Spinal cord (tissue), 10 donors: ENCODE measurements around the gene CYSRT1. TPM values are rescaled to one million over a fixed set of nuclear protein-coding genes. Genes with fewer than 3 reads are reported as not detected.

Experiments used
- DNase-seq, 6 donors: peaks; one replicate each; pipeline versions ENCODE4 v3.0.0 to v3.0.0-alpha.2; 2013 to 2015; ENCODE audit warnings: low spot score in 6 of 6, low read depth in 4 of 6
- H3K27ac ChIP-seq: one replicate; pipeline ENCODE4 v1.5.1; 2013; ENCODE audit warnings: low read depth, low read length, control low read depth
- H3K27me3 ChIP-seq: one replicate; pipeline ENCODE4 v1.6.1; 2013; ENCODE audit warnings: low read length; ENCODE audit not compliant: control insufficient read depth, insufficient read depth
- H3K36me3 ChIP-seq: one replicate; pipeline ENCODE4 v1.6.1; 2013; ENCODE audit warnings: low read length; ENCODE audit not compliant: control insufficient read depth, insufficient read depth
- H3K4me1 ChIP-seq: one replicate; pipeline ENCODE4 v1.6.1; 2013; ENCODE audit warnings: low read length; ENCODE audit not compliant: control insufficient read depth, insufficient read depth
- H3K4me3 ChIP-seq: one replicate; pipeline ENCODE4 v1.5.1; 2013; ENCODE audit warnings: low read depth, low read length, control low read depth
- H3K9me3 ChIP-seq: one replicate; pipeline ENCODE4 v1.6.1; 2013; ENCODE audit warnings: low read length; ENCODE audit not compliant: control insufficient read depth, insufficient read depth
- WGBS: methylation state at CpG from one replicate; pipeline ENCODE4 v1.1.5; 2013; ENCODE audit warnings: missing lambda C conversion rate; ENCODE audit not compliant: insufficient coverage; 5-methylcytosine and 5-hydroxymethylcytosine counted together
- polyA plus RNA-seq, 2 donors: library from polyadenylated mRNA; unstranded; fragments of 120-200 nt; gene quantifications; one replicate each; pipeline ENCODE4 v1.2.1, GENCODE V29; 2013; ENCODE audit not compliant: insufficient read length in 2 of 2
- total RNA-seq, 2 donors: library from RNA; depleted of rRNA in 1 of 2; stranded (reverse); fragments of 120-200 nt in 1 of 2; fragments of >200 nt in 1 of 2; gene quantifications; one replicate each; pipeline versions ENCODE4 v1.2.3 to v1.2.4, GENCODE V29; 2013 to 2014
- donor health status: healthy.

The CYSRT1 gene
- total and polyA plus RNA-seq, 4 donors, result 0.69 to 4.5 (median 2.2) TPM

GRCh38 chr9:137217276-137218211 is 7.4 kb upstream of the CYSRT1 start:
- WGBS, result 76% methylated on average over 36 of the region's 36 CpGs
- H3K36me3 ChIP-seq, result peaks cover 84% of the 10 kb centered on the region
- no peak overlapping the region for H3K4me3 ChIP-seq
- no peak for DNase-seq
- no peaks in the 10 kb centered on the region for H3K27me3 ChIP-seq
- peaks cover 19% of the 10 kb centered on the region for H3K4me1 ChIP-seq
- H3K27ac ChIP-seq, result no peak overlapping the region
- no peaks in the 10 kb centered on the region for H3K9me3 ChIP-seq

- no peak for DNase-seq
- peaks cover 26% of the 10 kb centered on the region for H3K4me1 ChIP-seq
- no peaks in the 10 kb centered on the region for H3K9me3 ChIP-seq
- H3K4me3 ChIP-seq, result no peak overlapping the region
- WGBS, result 96% methylated on average over 30 of the region's 30 CpGs
- H3K27ac ChIP-seq, result no peak overlapping the region
- no peaks in the 10 kb centered on the region for H3K27me3 ChIP-seq
- H3K36me3 ChIP-seq, result peaks cover 77% of the 10 kb centered on the region
Measured at GRCh38 chr9:137218212-137218753, 6.7 kb upstream of the CYSRT1 start.

- Histone ChIP-seq H3K36me3 (peaks cover 72% of the 10 kb centered on the region), H3K27ac (no peak overlapping the region), H3K4me1 (peaks cover 29% of the 10 kb centered on the region), H3K4me3 (no peak overlapping the region), H3K27me3 (no peaks in the 10 kb centered on the region), H3K9me3 (no peaks in the 10 kb centered on the region)
- no peak for DNase-seq
- 87% methylated on average over 12 of the region's 12 CpGs for WGBS
Measured at GRCh38 chr9:137218754-137219271, 6.2 kb upstream of the CYSRT1 start.

- no peak for DNase-seq
- no peak overlapping the region for H3K27ac ChIP-seq
- H3K9me3 ChIP-seq, result no peaks in the 10 kb centered on the region
- peaks cover 34% of the 10 kb centered on the region for H3K4me1 ChIP-seq
- H3K27me3 ChIP-seq, result no peaks in the 10 kb centered on the region
- no peak overlapping the region for H3K4me3 ChIP-seq
- peaks cover 61% of the 10 kb centered on the region for H3K36me3 ChIP-seq
- 94% methylated on average over 10 of the region's 10 CpGs for WGBS
Measured at GRCh38 chr9:137219757-137220316, 5.1 kb upstream of the CYSRT1 start.

GRCh38 chr9:137220317-137221094 is 4.5 kb upstream of the CYSRT1 start:
- no peaks in the 10 kb centered on the region for H3K27me3 ChIP-seq
- peaks cover 55% of the 10 kb centered on the region for H3K36me3 ChIP-seq
- no peaks in the 10 kb centered on the region for H3K9me3 ChIP-seq
- H3K27ac ChIP-seq, result no peak overlapping the region
- WGBS, result 88% methylated on average over 51 of the region's 52 CpGs
- no peak for DNase-seq
- H3K4me3 ChIP-seq, result no peak overlapping the region
- peaks cover 36% of the 10 kb centered on the region for H3K4me1 ChIP-seq

GRCh38 chr9:137221095-137221505 is 3.9 kb upstream of the CYSRT1 start:
- Histone ChIP-seq H3K36me3 (peaks cover 49% of the 10 kb centered on the region), H3K4me3 (no peak overlapping the region), H3K4me1 (peaks cover 36% of the 10 kb centered on the region), H3K27me3 (no peaks in the 10 kb centered on the region), H3K27ac (no peak overlapping the region), H3K9me3 (no peaks in the 10 kb centered on the region)
- no peak for DNase-seq
- WGBS, result no CpG with 5 or more reads among the region's 14 CpGs

GRCh38 chr9:137221506-137222111 is 3.4 kb upstream of the CYSRT1 start:
- DNase-seq, result peak in 2 of 6 donors; percentile 30 to 37
- Histone ChIP-seq H3K4me1 (peaks cover 36% of the 10 kb centered on the region), H3K4me3 (peak overlapping the region; percentile 24), H3K27ac (no peak overlapping the region), H3K36me3 (peaks cover 44% of the 10 kb centered on the region), H3K27me3 (no peaks in the 10 kb centered on the region), H3K9me3 (no peaks in the 10 kb centered on the region)
- 3% methylated on average over 61 of the region's 61 CpGs for WGBS

- H3K27ac ChIP-seq, result peak within 1 kb of the TSS; percentile 75
- peaks cover 35% of the 10 kb centered on the region for H3K36me3 ChIP-seq
- H3K9me3 ChIP-seq, result no peaks in the 10 kb centered on the region
- WGBS, result 3% methylated on average over 86 of the region's 88 CpGs
- H3K4me3 ChIP-seq, result peak within 1 kb of the TSS; percentile 60
- H3K4me1 ChIP-seq, result peaks cover 40% of the 10 kb centered on the region
- H3K27me3 ChIP-seq, result no peaks in the 10 kb centered on the region
- DNase-seq, result peak in 2 of 6 donors; percentile 70
Measured at GRCh38 chr9:137222190-137223077, 2.5 kb upstream of the CYSRT1 start, which contains the start of gene RNF208. Gene RNF208, minus strand, starts transcription at chr9:137222240. Its CDS starts 1,028 bp downstream, at chr9:137221212.
